ENCODE measurements around the gene FGF12.
"Not testable (repeated sequence)": the region's sequence is repeated elsewhere in the genome, so short reads cannot be mapped to it uniquely, and the experiment has no call there.

Gene FGF12

GRCh38 chr3:192578729-192579128 lies 148.6 kb downstream of the FGF12 start:
- DNase-seq (ENCODE audit: low spot score) = no peak

DNA sequence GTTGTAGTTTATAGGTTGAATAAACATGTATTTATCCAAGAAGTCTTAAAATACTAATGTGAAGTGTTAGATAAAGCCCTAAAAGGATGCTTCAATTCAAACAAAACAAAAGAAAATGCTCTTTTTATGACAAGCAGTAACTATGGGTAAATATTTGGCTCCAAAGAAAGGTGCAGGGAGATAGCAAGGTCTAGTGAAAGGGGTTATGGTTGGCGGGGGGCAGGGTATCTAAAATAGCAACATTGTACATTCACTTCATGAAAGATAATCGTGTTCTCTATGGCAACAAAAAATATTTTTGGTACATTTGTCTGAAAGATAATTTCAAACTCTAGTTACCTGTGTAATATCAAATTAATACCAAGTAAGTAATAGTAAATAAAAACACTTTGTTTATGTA lies 149.5 kb downstream of the FGF12 start:
- no peak for DNase-seq (ENCODE audit: low spot score)

GRCh38 chr3:192577271-192577670 lies 150.1 kb downstream of the FGF12 start:
- DNase-seq (ENCODE audit: low spot score) = no peak

GRCh38 chr3:192576704-192577103 lies 150.6 kb downstream of the FGF12 start:
- not testable (repeated sequence) for DNase-seq (ENCODE audit: low spot score)

DNA sequence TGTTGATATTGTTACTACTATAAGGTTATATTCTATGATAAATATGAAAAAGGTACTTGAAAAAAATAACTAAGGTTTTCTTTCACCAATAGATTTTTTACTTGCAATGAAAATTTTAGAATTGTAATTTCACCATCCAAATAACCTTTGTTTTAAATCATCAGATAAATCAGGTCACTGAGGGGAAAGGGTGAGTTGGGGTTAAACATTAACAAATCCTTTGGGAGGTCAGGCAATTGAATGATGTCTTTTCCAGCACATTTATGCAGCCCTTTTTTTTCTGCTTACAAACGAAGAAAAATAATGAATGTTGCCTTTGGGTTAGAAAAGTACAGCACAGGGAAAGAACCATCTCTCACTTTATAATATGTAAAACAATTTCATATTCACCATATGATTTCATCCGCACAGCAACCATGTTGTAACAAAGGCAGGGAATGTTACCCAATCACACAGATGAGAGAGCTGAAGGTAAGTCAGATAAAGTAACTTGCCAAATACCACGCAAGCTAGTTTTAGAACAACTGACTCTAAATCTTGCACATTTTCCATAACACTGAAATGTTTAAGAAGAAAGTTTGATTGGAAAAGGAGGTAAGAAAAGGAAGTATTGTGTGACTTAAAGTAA lies 151.3 kb downstream of the FGF12 start:
- no peak for DNase-seq (ENCODE audit: low spot score)

DNA sequence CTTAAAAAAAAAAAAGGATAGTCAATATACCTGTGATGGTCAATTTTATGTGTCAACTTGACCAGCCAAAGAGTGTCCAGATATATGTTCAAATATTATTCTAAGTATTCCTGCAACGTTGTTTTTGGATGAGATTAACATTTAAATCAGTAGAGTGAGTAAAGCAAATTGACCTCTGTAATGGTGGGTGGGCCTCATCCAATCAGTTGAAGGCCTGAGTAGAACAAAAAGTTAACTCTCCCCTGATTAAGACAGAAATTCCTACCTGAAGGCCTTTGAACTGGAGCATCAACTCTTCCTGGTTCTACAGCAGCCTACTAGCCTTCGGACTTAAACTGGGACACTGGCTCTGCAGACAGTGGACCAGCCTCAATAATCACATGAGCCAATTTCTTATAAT lies 154.1 kb downstream of the FGF12 start:
- DNase-seq (ENCODE audit: low spot score) = no peak

DNA sequence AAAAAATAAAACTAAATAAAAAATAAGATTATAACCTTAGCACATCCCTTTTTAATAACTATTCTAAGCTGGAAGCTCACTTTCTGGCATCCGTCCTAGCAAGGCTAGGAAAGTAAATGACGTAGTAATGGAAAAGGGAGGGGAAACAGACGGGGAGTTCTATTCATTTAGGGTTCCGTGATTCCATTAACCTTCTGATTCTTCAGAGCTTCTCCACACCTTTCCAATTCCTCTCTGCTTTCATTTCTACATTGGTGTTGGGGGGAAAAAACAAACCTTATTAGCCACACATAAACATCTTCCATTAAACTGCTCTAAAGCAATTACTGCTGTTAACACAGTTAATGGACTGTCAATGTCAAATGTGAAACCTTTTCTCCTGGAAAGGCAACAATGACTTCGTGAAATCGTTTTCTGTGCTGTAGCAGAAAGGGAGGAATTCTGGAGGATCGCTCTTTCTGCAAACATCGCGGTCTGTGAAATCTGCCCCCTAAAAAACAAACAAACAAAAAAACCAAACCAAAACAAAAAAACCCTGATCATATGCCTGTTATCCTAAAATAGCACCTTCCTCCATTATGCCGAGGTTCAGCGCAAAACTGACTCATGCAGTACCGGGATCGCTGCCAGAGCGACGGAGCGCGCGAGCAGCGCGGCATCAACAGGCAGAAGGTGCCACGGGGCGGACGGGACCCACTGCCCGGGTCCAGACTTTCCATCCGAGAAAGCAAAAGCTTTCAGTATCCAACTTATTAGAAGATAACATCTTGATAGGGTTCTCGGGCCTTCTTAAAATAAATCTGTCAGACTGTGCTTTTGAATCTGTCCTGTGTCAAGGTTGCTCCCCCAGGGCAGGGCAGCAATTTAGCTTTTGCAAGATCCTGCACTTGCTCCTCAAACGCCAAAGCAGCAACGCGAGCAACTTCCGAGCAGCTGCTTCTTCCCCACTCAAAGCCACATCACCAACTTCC lies 156.2 kb downstream of the FGF12 start:
- DNase-seq (ENCODE audit: low spot score) = peak; percentile 62

GRCh38 chr3:192570315-192570714 lies 157.0 kb downstream of the FGF12 start:
- no peak for DNase-seq (ENCODE audit: low spot score)

DNA sequence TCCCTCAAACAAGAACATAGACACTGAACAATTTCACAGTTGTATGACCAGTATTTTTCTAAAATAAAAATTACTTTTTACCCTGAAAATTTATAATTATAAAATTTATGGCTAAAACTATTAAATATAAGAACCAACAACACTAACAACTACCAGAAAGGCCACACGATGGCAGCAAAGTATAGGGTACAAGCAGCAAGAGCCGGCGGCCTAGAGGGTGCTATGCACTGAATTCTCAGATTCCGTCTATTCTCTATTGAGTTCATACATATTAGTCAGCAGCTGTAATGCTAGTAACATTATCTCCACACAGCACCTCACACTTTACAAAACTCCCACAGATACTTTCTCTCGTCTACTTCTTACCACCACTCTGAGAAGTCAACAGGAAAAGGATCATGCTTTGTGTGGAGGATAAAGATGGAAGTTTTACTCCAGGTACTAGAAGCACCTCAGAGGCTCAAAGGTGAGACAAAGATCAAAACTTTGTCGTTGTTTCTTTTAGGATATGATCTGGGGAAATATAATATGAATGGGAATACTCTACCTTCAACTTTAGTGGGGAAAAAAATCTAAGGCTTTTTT lies 160.5 kb downstream of the FGF12 start:
- DNase-seq (ENCODE audit: low spot score) = peak; percentile 67

GRCh38 chr3:192564611-192565010 lies 162.7 kb downstream of the FGF12 start:
- DNase-seq (ENCODE audit: low spot score) = no peak

- DNase-seq (ENCODE audit: low spot score) = no peak
Measured at GRCh38 chr3:192563417-192563816, 163.9 kb downstream of the FGF12 start.

- DNase-seq (ENCODE audit: low spot score) = no peak
Measured at GRCh38 chr3:192553707-192554106, 173.6 kb downstream of the FGF12 start.

DNA sequence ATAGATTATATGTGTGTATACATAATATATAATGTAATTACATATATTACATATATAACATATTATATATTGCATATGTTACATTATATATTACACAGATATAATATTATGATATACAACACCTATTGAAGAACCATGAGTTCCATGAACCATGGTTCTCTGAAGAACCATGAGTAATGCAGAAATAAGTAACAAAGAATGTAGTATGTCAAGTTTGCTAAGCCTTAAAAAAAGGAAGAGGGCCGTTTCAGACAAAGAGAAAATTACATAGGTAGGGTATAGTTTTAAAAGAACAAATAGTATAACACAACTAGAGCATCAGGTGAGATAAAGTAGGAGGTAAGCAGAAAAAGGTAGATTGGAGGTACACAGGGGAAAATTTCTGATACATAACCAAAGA lies 177.0 kb downstream of the FGF12 start:
- no peak for DNase-seq (ENCODE audit: low spot score)

DNA sequence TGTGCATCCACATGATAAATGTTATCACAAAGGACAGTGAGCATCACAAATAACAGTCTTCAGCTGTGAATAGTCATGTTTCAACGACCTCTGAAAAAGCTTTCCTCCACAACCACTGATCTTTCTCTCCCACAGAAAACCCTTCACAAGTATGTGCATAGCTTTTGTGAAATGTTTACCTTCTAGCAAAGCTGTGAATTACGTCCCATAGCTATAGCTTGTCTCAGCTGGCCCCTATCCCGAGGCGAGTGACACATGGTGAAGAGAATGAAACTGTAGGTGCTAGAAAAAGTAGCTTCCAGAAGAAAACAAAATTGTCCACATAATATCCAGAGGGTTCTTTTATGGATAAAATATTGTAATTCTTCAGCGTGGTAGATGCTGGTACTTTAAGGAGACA lies 182.0 kb downstream of the FGF12 start:
- no peak for DNase-seq (ENCODE audit: low spot score)

GRCh38 chr3:192543163-192543562 lies 184.2 kb downstream of the FGF12 start:
- no peak for DNase-seq (ENCODE audit: low spot score)

DNA sequence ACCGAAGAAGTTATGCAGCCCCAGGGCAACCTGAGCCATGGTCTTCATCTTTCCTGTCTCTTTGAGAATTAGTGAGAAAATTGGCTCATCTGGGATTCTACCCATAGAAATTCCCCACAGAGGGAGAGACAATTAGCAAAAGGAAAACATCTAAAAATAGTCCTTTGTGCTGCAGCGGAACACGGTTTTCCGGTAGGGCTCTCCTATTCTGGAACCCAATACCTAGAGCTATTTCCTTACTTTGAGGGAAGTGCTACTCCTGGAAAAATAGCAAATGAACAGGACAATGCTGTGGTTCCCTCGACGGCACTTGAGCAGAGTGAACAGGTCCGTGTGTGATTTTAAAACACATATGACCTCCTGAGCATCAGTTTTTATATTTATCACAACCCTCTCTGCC lies 210.5 kb downstream of the FGF12 start:
- no peak for DNase-seq (ENCODE audit: low spot score)

GRCh38 chr3:192515664-192516045 lies 211.7 kb downstream of the FGF12 start:
- DNase-seq (ENCODE audit: low spot score) = no peak

DNA sequence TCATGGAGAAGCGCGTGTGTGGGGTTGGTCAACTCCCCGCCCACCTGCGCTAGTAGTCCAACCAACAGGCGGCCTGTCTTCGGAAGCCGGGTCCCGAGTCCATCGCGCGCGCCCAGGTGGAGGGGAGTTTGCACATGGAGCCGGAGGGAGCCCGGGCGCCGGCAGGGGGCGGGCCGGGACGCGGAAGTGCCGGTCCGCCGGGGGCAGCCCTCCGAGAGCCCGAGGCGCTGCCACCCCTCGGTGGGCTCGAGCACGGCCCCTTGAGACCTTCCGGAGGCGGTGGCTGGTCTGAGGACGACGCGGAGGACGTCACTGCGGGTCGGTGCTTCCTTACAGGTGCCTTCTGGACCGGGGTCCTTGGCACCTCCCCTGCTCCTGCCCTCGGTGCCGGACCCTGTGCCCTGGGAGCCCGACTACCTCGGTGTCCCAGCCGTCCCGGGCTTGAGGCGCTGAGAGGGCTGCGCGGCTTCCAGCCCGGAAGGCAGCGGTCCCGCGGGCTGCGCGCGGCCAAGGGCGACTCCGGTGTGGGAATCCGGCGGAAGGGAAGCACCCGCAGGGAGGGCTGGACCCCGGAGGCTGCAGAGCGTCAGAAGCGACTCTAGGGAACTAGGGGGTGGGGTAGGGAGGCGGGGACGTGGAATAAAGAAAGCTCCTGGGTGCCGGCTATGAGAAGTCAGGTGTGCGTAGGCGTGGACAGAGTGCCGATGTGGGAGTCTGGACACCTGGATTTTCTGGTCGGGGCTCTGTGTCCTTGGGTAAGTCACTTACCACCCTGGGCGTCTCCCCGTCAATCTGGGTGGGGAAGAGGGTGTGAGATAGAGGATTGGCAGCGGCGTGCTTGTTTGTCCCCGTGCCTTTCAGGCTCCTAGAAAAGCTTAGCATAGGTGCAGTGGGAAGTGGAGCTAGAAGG lies 212.3 kb downstream of the FGF12 start:
- peak; percentile 63 for DNase-seq (ENCODE audit: low spot score)

DNA sequence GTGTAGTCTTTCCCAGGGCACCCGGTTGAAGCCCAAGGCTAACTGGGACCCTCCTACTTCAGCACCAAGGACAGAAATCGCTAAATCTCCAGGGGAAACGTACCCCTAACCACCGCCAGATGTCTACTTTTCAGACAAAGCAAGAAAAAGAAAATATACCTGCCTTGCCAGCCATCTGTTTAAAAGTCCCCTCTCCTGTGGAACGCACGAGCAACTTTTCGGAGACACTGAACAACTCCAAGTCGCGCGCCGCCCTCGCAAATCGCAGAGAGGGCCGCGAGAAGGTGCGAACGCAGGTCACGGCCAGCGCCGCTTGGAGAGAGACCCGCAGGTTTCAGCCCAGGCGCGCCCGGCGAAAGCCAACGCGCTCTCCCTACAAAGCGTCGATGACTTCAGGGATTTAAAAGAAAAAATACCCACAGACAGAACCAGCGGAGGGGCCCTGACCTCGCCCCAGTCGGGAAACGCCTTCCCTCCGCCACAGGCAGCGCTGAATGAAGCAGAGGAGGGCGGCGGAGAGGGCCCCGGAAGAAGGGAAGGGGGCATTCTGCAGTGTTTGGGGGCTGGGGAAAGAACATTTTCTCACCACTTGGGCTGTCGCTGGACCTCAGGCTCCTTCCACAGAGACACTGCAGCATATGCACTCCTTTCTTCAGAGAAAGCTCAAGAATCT lies 213.1 kb downstream of the FGF12 start:
- no peak for DNase-seq (ENCODE audit: low spot score)

- DNase-seq (ENCODE audit: low spot score) = no peak
Measured at GRCh38 chr3:192505731-192506130, 221.6 kb downstream of the FGF12 start.

GRCh38 chr3:192501401-192501800 lies 225.9 kb downstream of the FGF12 start:
- no peak for DNase-seq (ENCODE audit: low spot score)

All from left forelimb (tissue), 1 donor.